Activated CD4-positive, alpha-beta T cell treated with anti-CD3 and anti-CD28 coated beads, Interleukin-2, amount 50 U/mL, for 24 hours (primary cell): ENCODE results near the gene ZC3H13.

Experiments used
- DNase-seq, 2 donors: peaks; one replicate each; pipeline ENCODE4 v3.0.0-alpha.2; 2020; ENCODE audit warnings: low read depth in 1 of 2, low spot score in 1 of 2

The ZC3H13 gene, protein sequence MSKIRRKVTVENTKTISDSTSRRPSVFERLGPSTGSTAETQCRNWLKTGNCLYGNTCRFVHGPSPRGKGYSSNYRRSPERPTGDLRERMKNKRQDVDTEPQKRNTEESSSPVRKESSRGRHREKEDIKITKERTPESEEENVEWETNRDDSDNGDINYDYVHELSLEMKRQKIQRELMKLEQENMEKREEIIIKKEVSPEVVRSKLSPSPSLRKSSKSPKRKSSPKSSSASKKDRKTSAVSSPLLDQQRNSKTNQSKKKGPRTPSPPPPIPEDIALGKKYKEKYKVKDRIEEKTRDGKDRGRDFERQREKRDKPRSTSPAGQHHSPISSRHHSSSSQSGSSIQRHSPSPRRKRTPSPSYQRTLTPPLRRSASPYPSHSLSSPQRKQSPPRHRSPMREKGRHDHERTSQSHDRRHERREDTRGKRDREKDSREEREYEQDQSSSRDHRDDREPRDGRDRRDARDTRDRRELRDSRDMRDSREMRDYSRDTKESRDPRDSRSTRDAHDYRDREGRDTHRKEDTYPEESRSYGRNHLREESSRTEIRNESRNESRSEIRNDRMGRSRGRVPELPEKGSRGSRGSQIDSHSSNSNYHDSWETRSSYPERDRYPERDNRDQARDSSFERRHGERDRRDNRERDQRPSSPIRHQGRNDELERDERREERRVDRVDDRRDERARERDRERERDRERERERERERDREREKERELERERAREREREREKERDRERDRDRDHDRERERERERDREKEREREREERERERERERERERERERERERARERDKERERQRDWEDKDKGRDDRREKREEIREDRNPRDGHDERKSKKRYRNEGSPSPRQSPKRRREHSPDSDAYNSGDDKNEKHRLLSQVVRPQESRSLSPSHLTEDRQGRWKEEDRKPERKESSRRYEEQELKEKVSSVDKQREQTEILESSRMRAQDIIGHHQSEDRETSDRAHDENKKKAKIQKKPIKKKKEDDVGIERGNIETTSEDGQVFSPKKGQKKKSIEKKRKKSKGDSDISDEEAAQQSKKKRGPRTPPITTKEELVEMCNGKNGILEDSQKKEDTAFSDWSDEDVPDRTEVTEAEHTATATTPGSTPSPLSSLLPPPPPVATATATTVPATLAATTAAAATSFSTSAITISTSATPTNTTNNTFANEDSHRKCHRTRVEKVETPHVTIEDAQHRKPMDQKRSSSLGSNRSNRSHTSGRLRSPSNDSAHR (N-terminal part only)

GRCh38 chr13:46052319-46053161, at the start of gene ZC3H13:
ZC3H13 (minus strand) TSS chr13:46052746; CDS start chr13:46045507, 7,239 bp downstream.
- DNase-seq, result peak; percentile 77 to 94

GRCh38 chr13:46102255-46102605, 49.7 kb upstream of the ZC3H13 start:
- no peak for DNase-seq

- DNase-seq, result no peak
Measured at GRCh38 chr13:46101484-46102254, 49.1 kb upstream of the ZC3H13 start.

DNA sequence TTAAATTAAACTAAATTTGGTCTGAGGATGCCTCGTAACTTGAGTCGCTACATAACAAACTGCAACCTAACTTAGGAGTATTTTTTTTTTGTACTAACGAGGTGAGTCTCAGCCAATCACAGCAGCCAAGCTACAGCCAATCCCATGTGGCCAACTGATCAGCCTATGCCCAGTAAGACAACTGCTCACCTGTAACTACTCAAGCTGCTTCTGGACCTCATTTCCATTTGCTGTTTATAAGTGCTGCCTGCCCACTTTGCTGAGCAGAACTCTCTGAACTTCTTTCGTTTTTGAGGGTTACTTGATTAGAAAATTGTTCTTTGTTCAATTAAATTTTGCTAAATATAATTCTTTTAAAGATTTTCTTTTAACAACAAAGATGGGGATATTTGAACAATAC, 48.5 kb upstream of the ZC3H13 start:
- no peak for DNase-seq

GRCh38 chr13:46100191-46100815, 47.8 kb upstream of the ZC3H13 start:
- no peak for DNase-seq

GRCh38 chr13:46097663-46098062, 45.1 kb upstream of the ZC3H13 start:
- no peak for DNase-seq

GRCh38 chr13:46097015-46097414, 44.5 kb upstream of the ZC3H13 start:
- DNase-seq, result no peak

DNA sequence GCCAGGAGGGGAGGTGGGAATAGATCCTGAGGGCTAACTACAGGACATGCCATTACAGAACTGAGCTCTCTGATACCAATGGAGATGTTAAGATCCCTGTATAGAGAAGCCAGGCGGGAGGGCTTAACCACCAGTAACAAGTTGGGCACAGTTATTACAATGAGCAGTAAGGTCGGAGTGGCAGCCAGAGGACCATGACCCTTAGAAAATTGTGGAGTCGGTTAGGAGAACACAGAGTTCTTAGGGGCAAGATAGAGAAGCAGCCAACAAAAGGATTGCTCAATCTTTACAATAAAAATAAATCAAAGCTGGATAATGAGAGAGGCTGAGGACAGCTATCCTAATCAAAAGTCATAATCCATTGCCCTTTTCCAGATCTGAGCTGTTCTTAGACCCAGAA, 41.9 kb upstream of the ZC3H13 start:
- no peak for DNase-seq

- no peak for DNase-seq
Measured at GRCh38 chr13:46088821-46089562, 36.4 kb upstream of the ZC3H13 start.

DNA sequence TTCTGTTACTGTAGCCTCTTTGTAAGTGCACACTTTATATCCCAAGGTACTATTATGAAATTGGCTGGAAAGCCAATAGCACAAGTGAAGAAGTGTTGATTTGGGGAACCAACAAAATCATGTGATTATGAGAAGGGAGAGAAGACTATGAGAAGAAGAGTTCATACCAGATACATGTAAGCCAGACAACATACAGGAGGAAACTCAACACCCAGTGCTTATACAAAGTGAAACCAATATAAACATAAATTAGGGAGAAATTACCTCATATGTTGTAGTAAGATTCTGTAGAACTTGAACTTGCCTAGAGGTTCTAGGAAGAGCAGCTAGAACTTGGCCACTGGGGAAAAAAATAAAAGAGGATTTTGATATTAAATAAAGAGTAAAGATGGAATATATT, 34.9 kb upstream of the ZC3H13 start:
- DNase-seq, result no peak

DNA sequence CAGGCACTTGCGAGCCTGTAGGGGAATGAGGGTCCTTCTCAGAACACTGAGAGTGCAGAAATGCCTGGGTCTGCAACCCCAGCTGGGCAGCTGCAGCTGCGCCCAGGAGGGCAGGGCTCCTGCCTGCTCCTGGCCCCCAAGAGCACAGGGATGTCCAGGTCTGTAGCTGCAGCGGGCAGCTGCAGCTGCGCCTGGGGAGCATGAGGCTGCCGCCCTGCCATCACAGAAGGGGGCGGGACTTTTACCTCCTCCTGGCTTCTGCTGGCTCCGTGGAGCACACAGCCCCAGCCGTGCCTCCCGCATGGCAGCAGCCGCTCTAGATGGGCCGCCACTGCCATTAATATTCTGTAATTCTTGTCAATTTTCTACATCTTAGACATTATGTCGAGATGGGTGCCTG, 34.4 kb upstream of the ZC3H13 start:
- DNase-seq, result no peak

- no peak for DNase-seq
Measured at GRCh38 chr13:46086421-46086922, 33.9 kb upstream of the ZC3H13 start.

DNA sequence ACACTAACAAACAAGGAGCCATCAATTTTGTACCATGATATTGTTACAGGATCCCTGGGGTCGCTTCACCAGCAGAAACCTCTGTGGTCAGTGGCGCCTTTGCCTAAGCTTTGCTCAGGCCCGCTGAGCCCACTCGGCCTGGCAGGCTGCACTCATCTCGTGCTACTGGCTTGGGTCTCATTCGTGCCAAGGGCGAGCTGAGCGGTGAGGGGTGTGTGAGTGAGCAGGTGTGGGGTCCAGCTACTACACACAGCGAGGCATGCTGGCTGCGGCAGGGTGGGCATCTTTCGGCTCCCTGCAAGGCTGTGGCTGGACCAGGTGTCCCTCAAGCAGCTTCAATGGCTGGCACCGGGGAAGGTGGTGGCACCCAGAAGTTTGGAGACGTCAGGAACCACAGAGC, 33.2 kb upstream of the ZC3H13 start:
- DNase-seq, result no peak

GRCh38 chr13:46082324-46082723, 29.8 kb upstream of the ZC3H13 start:
- DNase-seq, result no peak

DNA sequence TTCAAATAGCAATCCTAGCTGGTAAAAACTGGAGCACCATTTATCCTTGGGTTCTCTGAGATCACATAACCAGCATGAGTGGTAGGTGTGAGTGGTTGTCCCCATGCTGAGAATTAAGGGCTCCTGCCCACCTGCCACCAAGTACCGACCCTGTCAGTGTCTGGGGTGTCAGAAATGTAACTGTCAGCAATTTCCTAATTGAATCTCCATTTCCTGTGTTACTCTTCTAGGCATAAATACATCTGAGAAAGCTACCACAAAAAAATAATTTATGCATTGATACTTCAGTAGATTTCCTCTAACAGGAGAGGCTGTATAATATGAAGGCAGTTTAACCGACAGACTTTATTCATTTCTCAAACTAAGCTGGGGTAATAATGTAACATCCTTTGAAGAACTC, 27.2 kb upstream of the ZC3H13 start:
- DNase-seq, result no peak

GRCh38 chr13:46077265-46077664, 24.7 kb upstream of the ZC3H13 start:
- DNase-seq, result no peak

DNA sequence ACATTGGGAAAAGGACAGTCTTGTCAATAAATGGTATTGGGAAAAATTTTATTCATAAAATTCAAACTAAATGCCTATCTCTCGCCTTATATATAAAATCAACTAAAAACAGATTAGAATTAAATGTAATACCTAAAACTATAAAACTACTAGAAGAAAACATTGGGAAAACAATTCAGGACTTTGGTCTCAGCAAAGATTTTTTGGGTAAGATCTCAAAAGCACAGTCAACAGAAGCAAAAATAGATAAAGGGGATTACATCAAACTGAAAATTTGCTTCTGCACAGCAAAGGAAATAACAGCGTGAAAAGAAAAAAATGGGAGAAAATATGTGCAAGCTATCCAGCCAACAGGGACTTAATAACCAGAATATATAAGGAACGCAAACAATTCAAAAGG, 24.3 kb upstream of the ZC3H13 start:
- no peak for DNase-seq

DNA sequence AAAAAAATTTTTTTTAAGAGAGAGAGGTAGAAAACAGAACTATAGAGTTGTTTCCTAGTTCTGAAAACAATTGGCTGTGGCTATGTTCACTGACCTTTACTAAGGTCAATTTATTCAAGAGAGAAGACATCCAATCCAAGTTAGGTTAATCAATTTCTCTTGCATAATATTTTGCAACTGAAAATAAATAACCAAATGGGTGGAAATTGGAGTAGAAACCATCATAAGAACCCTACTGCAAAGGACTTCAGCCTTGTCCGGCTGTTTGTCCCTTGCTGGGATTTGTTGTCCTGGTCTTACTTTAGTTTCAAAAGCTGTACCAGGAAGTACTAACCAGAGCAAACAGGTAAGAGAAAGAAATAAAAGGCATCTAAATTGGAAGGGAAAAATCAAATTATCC, 23.3 kb upstream of the ZC3H13 start:
- DNase-seq, result no peak
